CD4-positive, alpha-beta T cell treated with Interleukin-4 for 4 hours (primary cell): ENCODE data around the gene ADCYAP1R1.
"Not testable (repeated sequence)": the region's sequence is repeated elsewhere in the genome, so short reads cannot be mapped to it uniquely, and the experiment has no call there.

Experiments used
- DNase-seq: peaks from one replicate; pipeline ENCODE4 v3.0.0-alpha.2; 2020

ADCYAP1R1 gene

GRCh38 chr7:31146030-31146429, 93.9 kb downstream of the ADCYAP1R1 start:
- no peak for DNase-seq

GRCh38 chr7:31146538-31146937, 94.4 kb downstream of the ADCYAP1R1 start:
- no peak for DNase-seq

GRCh38 chr7:31151849-31152248, 99.7 kb downstream of the ADCYAP1R1 start:
- no peak for DNase-seq

- not testable (repeated sequence) for DNase-seq
These were observed 101.2 kb downstream of the ADCYAP1R1 start for GRCh38 chr7:31153318-31153717.

- no peak for DNase-seq
These were observed 108.8 kb downstream of the ADCYAP1R1 start for GRCh38 chr7:31160941-31161340.
